OCI-LY7 (cell line): ENCODE results near the gene CARMIL1.

ENCODE experiments used
- CTCF ChIP-seq: fragments of 200-600 bp; sonication (generic); conservative IDR thresholded peaks from 2 replicates; pipeline ENCODE4 v1.5.1; 2014; ENCODE audit warnings: mild to moderate bottlenecking, antibody characterized with exemption, low read length, moderate library complexity, mixed read lengths
- EZH2phosphoT487 ChIP-seq: fragments of 200-600 bp; sonication (generic); IDR thresholded peaks from 2 replicates; pipeline ENCODE4 v1.6.1; 2018; ENCODE audit warnings: low read depth, borderline replicate concordance, mild to moderate bottlenecking, mixed run types, antibody characterized with exemption, low read length, moderate library complexity, mixed read lengths

GRCh38 chr6:25659633-25660368, 380.6 kb downstream of the CARMIL1 start:
- TF ChIP-seq CTCF (no peak), EZH2phosphoT487 (no peak)
